CD4-positive, alpha-beta T cell (primary cell): ENCODE data around the gene CYP4Z1. TPM values are rescaled to one million over a fixed set of nuclear protein-coding genes. Genes with fewer than 3 reads are reported as not detected.
"Not testable (repeated sequence)": the region's sequence is repeated elsewhere in the genome, so short reads cannot be mapped to it uniquely, and the experiment has no call there.

Experiments used
- ATAC-seq: fragments of 200-7000 bp; cut with Tn5 transposase; one replicate; pipeline ENCODE4 v1.10.0; 2022; ENCODE audit warnings: mild to moderate bottlenecking; ENCODE audit not compliant: poor library complexity
- CTCF ChIA-PET: fragments of 350-600 bp; sonication (Branson Sonifier 250); formaldehyde crosslinking; loops from one replicate; lab custom pipeline; 2021; ENCODE audit warnings: antibody characterized with exemption, inconsistent platforms; lab: Charles Lee
- POLR2A ChIA-PET: fragments of 350-600 bp; sonication (Branson Sonifier 250); formaldehyde crosslinking; loops from one replicate; lab custom pipeline; 2021; ENCODE audit warnings: antibody characterized with exemption, inconsistent platforms; lab: Charles Lee
- DNase-seq, 14 experiments: peaks; one replicate each; pipeline ENCODE4 v3.0.0-alpha.2; 2013 to 2020; ENCODE audit warnings: mixed read lengths in 2 of 14
- H3K27ac ChIP-seq, 2 donors: one replicate each; pipeline versions ENCODE4 v1.5.1 to v1.7.0; 2013; ENCODE audit warnings: low read length in 2 of 2, low read depth in 1 of 2, mild to moderate bottlenecking in 1 of 2
- H3K27me3 ChIP-seq, 2 experiments: 1 replicate in 1 of 2; 2 replicates in 1 of 2; pipeline versions ENCODE4 v1.6.1 to v1.7.0; 2013; ENCODE audit warnings: low read length in 2 of 2, control low read depth in 1 of 2, mild to moderate bottlenecking in 1 of 2, moderate library complexity in 1 of 2; ENCODE audit not compliant: insufficient read depth in 2 of 2, control insufficient read depth in 1 of 2
- H3K36me3 ChIP-seq: one replicate; pipeline ENCODE4 v1.6.1; 2013; ENCODE audit warnings: low read length, control low read depth; ENCODE audit not compliant: insufficient read depth
- H3K4me1 ChIP-seq: one replicate; pipeline ENCODE4 v1.6.1; 2013; ENCODE audit warnings: low read length, control low read depth; ENCODE audit not compliant: insufficient read depth
- H3K4me3 ChIP-seq: one replicate; pipeline ENCODE4 v1.5.1; 2013; ENCODE audit warnings: mild to moderate bottlenecking, low read length, moderate library complexity
- H3K9me3 ChIP-seq, 2 experiments: 1 replicate in 1 of 2; 2 replicates in 1 of 2; pipeline versions ENCODE4 v1.6.1 to v1.7.0; 2013; ENCODE audit warnings: low read length in 2 of 2, mild to moderate bottlenecking in 2 of 2, control low read depth in 1 of 2, moderate library complexity in 1 of 2; ENCODE audit not compliant: control insufficient read depth in 1 of 2, insufficient read depth in 1 of 2
- H3K27ac Mint-ChIP-seq: one replicate; pipeline ENCODE4 v1.8.0; 2020; ENCODE audit warnings: mixed read lengths
- H3K27me3 Mint-ChIP-seq: one replicate; pipeline ENCODE4 v1.8.0; 2021; ENCODE audit warnings: mixed read lengths
- H3K36me3 Mint-ChIP-seq: one replicate; pipeline ENCODE4 v1.8.0; 2021; ENCODE audit warnings: low read depth, mixed read lengths
- H3K4me1 Mint-ChIP-seq: one replicate; pipeline ENCODE4 v1.8.0; 2021; ENCODE audit warnings: low read depth, mixed read lengths
- H3K4me3 Mint-ChIP-seq: one replicate; pipeline ENCODE4 v1.8.0; 2020; ENCODE audit warnings: mild to moderate bottlenecking, mixed read lengths
- H3K9me3 Mint-ChIP-seq: one replicate; pipeline ENCODE4 v1.8.0; 2020; ENCODE audit warnings: mixed read lengths
- intact Hi-C, 2 experiments: fragments of 100-400 bp; cut with DNase I in 1 of 2; cut with micrococcal nuclease in 1 of 2; formaldehyde crosslinking; loops; one replicate each; pipeline versions ENCODE4 v1.15.1 to v1.9.0; 2023 to 2025; cut with DNase I, micrococcal nuclease
- total RNA-seq, 174 experiments: library from RNA in 2 of 174; stranded (reverse) in 2 of 174; gene quantifications; one replicate each; pipeline ENCODE4 v1.2.3 and lab custom pipeline; 2021 to 2026
- TF ChIP-seq, protein P1 (sequence below): fragments of 200-600 bp; IDR thresholded peaks from one replicate; pipeline ENCODE4 v1.8.0; 2022; ENCODE audit warnings: antibody characterized with exemption, mild to moderate bottlenecking

CYP4Z1 gene
- total RNA-seq, 2 experiments from 2014 or later, result not detected

DNA sequence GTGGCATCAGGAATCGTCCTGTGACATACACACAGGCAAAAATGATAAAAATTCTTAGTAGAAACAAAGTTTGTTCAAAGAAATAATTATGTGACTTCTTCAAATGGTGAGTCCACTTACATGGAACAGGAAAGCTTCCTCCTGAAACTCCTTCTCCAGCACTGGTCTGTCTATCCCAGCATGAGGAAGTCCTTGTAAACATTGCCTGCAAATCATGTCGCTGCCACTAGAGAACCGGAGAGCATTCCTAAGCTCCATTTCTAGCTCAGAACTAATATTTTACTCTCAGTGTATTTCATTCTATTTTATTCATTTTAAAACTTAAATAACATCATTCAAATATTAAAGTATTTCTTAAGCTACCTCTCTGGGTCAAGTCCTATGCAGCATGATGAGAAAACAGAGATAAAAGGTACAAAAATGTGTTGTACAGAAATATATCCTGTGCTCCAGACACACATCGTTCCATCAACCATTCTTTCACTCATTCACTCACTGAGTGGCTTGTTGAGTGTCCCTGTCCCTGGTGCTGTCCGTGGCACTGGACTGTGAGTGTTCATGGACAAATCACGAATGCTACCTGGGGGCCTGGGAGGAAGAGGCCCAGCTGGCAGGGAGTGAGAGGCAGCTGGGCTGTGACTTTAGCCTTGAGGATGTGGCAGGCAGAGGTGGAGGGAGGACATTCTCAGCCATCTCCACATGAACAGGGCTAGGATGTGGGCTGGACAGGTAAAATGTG lies 80.2 kb downstream of the CYP4Z1 start:
- Histone ChIP-seq H3K27me3 (peaks cover 1 to 4% of the 10 kb centered on the region in 2 experiments), H3K9me3 (no peaks in the 10 kb centered on the region), H3K4me1 (no peaks in the 10 kb centered on the region), H3K36me3 (no peaks in the 10 kb centered on the region), H3K27ac (no peak overlapping the region), H3K4me3 (no peak overlapping the region)
- Mint-ChIP-seq H3K36me3 (no peaks in the 10 kb centered on the region), H3K4me3 (no peak overlapping the region), H3K27ac (no peak overlapping the region), H3K9me3 (no peaks in the 10 kb centered on the region), H3K4me1 (no peaks in the 10 kb centered on the region), H3K27me3 (peaks cover 41% of the 10 kb centered on the region)
- ATAC-seq (no peak), DNase-seq (no peak)
- ChIA-PET CTCF (no interaction called here), POLR2A (no interaction called here)
- intact Hi-C loops, result no loop called here
- TF ChIP-seq, protein P1, sequence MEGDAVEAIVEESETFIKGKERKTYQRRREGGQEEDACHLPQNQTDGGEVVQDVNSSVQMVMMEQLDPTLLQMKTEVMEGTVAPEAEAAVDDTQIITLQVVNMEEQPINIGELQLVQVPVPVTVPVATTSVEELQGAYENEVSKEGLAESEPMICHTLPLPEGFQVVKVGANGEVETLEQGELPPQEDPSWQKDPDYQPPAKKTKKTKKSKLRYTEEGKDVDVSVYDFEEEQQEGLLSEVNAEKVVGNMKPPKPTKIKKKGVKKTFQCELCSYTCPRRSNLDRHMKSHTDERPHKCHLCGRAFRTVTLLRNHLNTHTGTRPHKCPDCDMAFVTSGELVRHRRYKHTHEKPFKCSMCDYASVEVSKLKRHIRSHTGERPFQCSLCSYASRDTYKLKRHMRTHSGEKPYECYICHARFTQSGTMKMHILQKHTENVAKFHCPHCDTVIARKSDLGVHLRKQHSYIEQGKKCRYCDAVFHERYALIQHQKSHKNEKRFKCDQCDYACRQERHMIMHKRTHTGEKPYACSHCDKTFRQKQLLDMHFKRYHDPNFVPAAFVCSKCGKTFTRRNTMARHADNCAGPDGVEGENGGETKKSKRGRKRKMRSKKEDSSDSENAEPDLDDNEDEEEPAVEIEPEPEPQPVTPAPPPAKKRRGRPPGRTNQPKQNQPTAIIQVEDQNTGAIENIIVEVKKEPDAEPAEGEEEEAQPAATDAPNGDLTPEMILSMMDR, result no peak

DNA sequence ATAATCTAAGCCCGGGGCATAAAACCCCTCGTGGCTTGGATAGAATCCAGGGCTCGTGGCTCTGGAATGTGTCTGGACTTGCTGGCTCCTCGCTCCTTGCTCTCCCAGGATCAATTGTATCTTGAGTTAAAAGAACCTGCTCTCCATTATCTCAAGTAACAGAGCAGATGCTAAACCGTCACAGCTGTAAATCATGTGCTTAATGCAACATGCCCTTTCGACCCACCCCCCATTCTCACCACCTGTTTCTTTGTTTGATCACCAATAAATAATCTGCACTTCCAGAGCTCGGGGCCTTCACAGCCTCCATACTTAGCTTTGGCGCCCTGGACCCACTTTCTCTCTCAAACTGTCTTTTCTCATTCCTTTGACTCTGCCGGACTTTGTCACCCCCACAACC lies 82.1 kb downstream of the CYP4Z1 start:
- POLR2A ChIA-PET, H3K36me3 ChIP-seq, H3K9me3 ChIP-seq, H3K36me3 Mint-ChIP-seq, H3K4me3 ChIP-seq, H3K27ac ChIP-seq, H3K9me3 Mint-ChIP-seq, CTCF ChIA-PET, H3K4me3 Mint-ChIP-seq, H3K4me1 Mint-ChIP-seq, DNase-seq, intact Hi-C loops, ATAC-seq, H3K27ac Mint-ChIP-seq, H3K27me3 ChIP-seq, H3K4me1 ChIP-seq: not testable (repeated sequence)
- H3K27me3 Mint-ChIP-seq, result peaks cover 51% of the 10 kb centered on the region

DNA sequence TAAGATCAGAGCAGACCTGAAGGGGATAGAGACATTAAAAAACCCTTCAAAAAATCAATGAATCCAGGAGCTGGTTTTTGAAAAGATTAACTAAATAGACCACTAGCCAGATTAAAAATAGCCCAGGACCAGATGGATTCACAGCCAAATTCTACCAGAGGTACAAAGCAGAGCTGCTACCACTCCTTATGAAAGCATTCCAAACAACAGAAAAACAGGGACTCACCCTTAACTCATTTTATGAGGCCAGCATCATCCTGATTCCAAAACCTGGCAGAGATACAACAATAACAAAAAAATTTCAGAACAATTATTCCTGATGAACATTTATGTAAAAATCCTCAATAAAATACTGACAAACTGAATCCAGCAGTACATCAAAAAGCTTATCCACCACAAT lies 89.4 kb downstream of the CYP4Z1 start:
- H3K4me3 ChIP-seq, H3K9me3 Mint-ChIP-seq, H3K4me1 ChIP-seq, H3K4me1 Mint-ChIP-seq, H3K27ac Mint-ChIP-seq, H3K9me3 ChIP-seq, DNase-seq, H3K27ac ChIP-seq, POLR2A ChIA-PET, H3K4me3 Mint-ChIP-seq, intact Hi-C loops, H3K36me3 Mint-ChIP-seq, H3K36me3 ChIP-seq, H3K27me3 ChIP-seq, CTCF ChIA-PET, ATAC-seq: not testable (repeated sequence)
- peaks cover 52% of the 10 kb centered on the region for H3K27me3 Mint-ChIP-seq

DNA sequence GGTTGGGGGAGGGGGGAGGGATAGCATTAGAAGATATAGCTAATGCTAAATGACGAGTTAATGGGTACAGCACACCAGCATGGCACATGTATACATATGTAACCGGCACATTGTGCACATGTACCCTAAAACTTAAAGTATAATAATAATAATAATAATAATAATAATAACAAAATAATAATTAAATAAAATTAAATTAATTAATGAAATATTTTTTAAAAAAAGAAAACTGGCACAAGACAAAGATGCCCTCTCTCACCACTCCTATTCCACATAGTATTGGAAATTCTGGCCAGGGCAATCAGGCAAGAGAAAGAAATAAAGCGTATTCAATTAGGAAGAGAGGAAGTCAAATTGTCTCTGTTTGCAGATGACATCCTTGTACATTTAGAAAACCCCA lies 90.9 kb downstream of the CYP4Z1 start:
- H3K9me3 ChIP-seq, H3K27ac Mint-ChIP-seq, H3K4me1 ChIP-seq, H3K4me3 ChIP-seq, H3K4me1 Mint-ChIP-seq, H3K4me3 Mint-ChIP-seq, DNase-seq, H3K9me3 Mint-ChIP-seq, H3K27ac ChIP-seq, H3K36me3 Mint-ChIP-seq, CTCF ChIA-PET, H3K27me3 ChIP-seq, H3K36me3 ChIP-seq, POLR2A ChIA-PET, intact Hi-C loops, ATAC-seq: not testable (repeated sequence)
- peaks cover 48% of the 10 kb centered on the region for H3K27me3 Mint-ChIP-seq
